GM19463 (cell line): ENCODE data around the gene NOTCH3.
A peak's percentile ranks its signal among the peaks of the same experiment; 100 is the strongest.

Experiments used
- ATAC-seq: cut with Tn5 transposase; IDR thresholded peaks from one replicate; pipeline ENCODE4 v1.9.1; 2021; ENCODE audit warnings: mild to moderate bottlenecking, moderate library complexity; ENCODE audit not compliant: unreplicated experiment

Gene NOTCH3

GRCh38 chr19:15237759-15238638, 37.2 kb upstream of the NOTCH3 start:
- no peak for ATAC-seq

- ATAC-seq = no peak
These were observed 36.1 kb upstream of the NOTCH3 start for GRCh38 chr19:15236886-15237285.

- no peak for ATAC-seq
These were observed 35.0 kb upstream of the NOTCH3 start for GRCh38 chr19:15235781-15236180.

GRCh38 chr19:15234431-15235130, 33.8 kb upstream of the NOTCH3 start:
- no peak for ATAC-seq

GRCh38 chr19:15231271-15231670, 30.5 kb upstream of the NOTCH3 start:
- no peak for ATAC-seq

- no peak for ATAC-seq
These were observed 26.5 kb upstream of the NOTCH3 start for GRCh38 chr19:15227261-15227660.

- ATAC-seq = no peak
These were observed 25.0 kb upstream of the NOTCH3 start for GRCh38 chr19:15225760-15226159.

GRCh38 chr19:15223649-15224361, 23.0 kb upstream of the NOTCH3 start:
- ATAC-seq = peak; percentile 12

- ATAC-seq = peak; percentile 84
These were observed 22.2 kb upstream of the NOTCH3 start for GRCh38 chr19:15222738-15223648.

- no peak for ATAC-seq
These were observed 20.0 kb upstream of the NOTCH3 start for GRCh38 chr19:15220833-15221232.

GRCh38 chr19:15218501-15218900, 17.7 kb upstream of the NOTCH3 start:
- ATAC-seq = no peak

- ATAC-seq = no peak
These were observed 15.6 kb upstream of the NOTCH3 start for GRCh38 chr19:15216363-15216762.

- no peak for ATAC-seq
These were observed 13.1 kb upstream of the NOTCH3 start for GRCh38 chr19:15213715-15214381.

GRCh38 chr19:15212711-15213110, 11.9 kb upstream of the NOTCH3 start:
- ATAC-seq = no peak

GRCh38 chr19:15210323-15210781, 9.6 kb upstream of the NOTCH3 start:
- ATAC-seq = no peak

- ATAC-seq = no peak
These were observed 704 bp upstream of the NOTCH3 start for GRCh38 chr19:15201374-15202023.

- no peak for ATAC-seq
These were observed 888 bp downstream of the NOTCH3 start for GRCh38 chr19:15199661-15200552.

- ATAC-seq = no peak
These were observed 1.7 kb downstream of the NOTCH3 start for GRCh38 chr19:15198951-15199660.
